Activated CD4-positive, alpha-beta T cell treated with anti-CD3 and anti-CD28 coated beads, Interleukin-2, amount 10 ng/mL, durations not matched to agents 7 days and 5 days (primary cell): ENCODE data around the gene FLRT2. TPM values are rescaled to one million over a fixed set of nuclear protein-coding genes. Genes with fewer than 3 reads are reported as not detected.

Experiments
- CTCF ChIA-PET: fragments of 350-600 bp; sonication (Branson Sonifier 250); formaldehyde crosslinking; loops from one replicate; lab custom pipeline; 2021; ENCODE audit warnings: antibody characterized with exemption; lab: Charles Lee
- POLR2A ChIA-PET: fragments of 350-600 bp; sonication (Branson Sonifier 250); formaldehyde crosslinking; loops from one replicate; lab custom pipeline; 2021; ENCODE audit warnings: antibody characterized with exemption; lab: Charles Lee
- DNase-seq: peaks from one replicate; pipeline ENCODE4 v3.0.0-alpha.2; 2020
- H3K27ac Mint-ChIP-seq: one replicate; pipeline ENCODE4 v1.8.0; 2021; ENCODE audit warnings: mild to moderate bottlenecking, moderate library complexity, mixed read lengths
- H3K27me3 Mint-ChIP-seq: one replicate; pipeline ENCODE4 v1.8.0; 2021; ENCODE audit warnings: mixed read lengths
- H3K36me3 Mint-ChIP-seq: one replicate; pipeline ENCODE4 v1.8.0; 2021; ENCODE audit warnings: low read depth, mixed read lengths
- H3K4me1 Mint-ChIP-seq: one replicate; pipeline ENCODE4 v1.8.0; 2021; ENCODE audit warnings: mixed read lengths
- H3K4me3 Mint-ChIP-seq: one replicate; pipeline ENCODE4 v1.8.0; 2021; ENCODE audit warnings: mild to moderate bottlenecking, moderate library complexity, mixed read lengths
- H3K9me3 Mint-ChIP-seq: one replicate; pipeline ENCODE4 v1.8.0; 2021; ENCODE audit warnings: mixed read lengths
- total RNA-seq, 2 experiments: library from RNA; stranded (reverse); gene quantifications; one replicate each; pipeline ENCODE4 v1.2.3, GENCODE V29; 2021

FLRT2 gene
- total RNA-seq, 2 experiments from 2014 or later: not detected

- Mint-ChIP-seq H3K36me3 (no peaks in the 10 kb centered on the region), H3K27me3 (no peaks in the 10 kb centered on the region), H3K9me3 (no peaks in the 10 kb centered on the region), H3K27ac (no peak overlapping the region), H3K4me3 (no peak overlapping the region), H3K4me1 (no peaks in the 10 kb centered on the region)
- POLR2A ChIA-PET: no interaction called here
- DNase-seq: no peak
- CTCF ChIA-PET: no interaction called here
Measured at GRCh38 chr14:85675957-85676356, 146.0 kb downstream of the FLRT2 start.

- H3K36me3 Mint-ChIP-seq: no peaks in the 10 kb centered on the region
- no peaks in the 10 kb centered on the region for H3K27me3 Mint-ChIP-seq
- H3K4me3 Mint-ChIP-seq: no peak overlapping the region
- POLR2A ChIA-PET: no interaction called here
- H3K27ac Mint-ChIP-seq: no peak overlapping the region
- DNase-seq: no peak
- CTCF ChIA-PET: no interaction called here
- H3K4me1 Mint-ChIP-seq: no peaks in the 10 kb centered on the region
- no peaks in the 10 kb centered on the region for H3K9me3 Mint-ChIP-seq
Measured at GRCh38 chr14:85686908-85687307, 157.0 kb downstream of the FLRT2 start.

- H3K27me3 Mint-ChIP-seq: no peaks in the 10 kb centered on the region
- H3K36me3 Mint-ChIP-seq: no peaks in the 10 kb centered on the region
- no peak overlapping the region for H3K27ac Mint-ChIP-seq
- H3K4me1 Mint-ChIP-seq: no peaks in the 10 kb centered on the region
- no peak overlapping the region for H3K4me3 Mint-ChIP-seq
- no peaks in the 10 kb centered on the region for H3K9me3 Mint-ChIP-seq
- ChIA-PET POLR2A (no interaction called here), CTCF (no interaction called here)
- DNase-seq: no peak
Measured at GRCh38 chr14:85687456-85687855, 157.5 kb downstream of the FLRT2 start.

DNA sequence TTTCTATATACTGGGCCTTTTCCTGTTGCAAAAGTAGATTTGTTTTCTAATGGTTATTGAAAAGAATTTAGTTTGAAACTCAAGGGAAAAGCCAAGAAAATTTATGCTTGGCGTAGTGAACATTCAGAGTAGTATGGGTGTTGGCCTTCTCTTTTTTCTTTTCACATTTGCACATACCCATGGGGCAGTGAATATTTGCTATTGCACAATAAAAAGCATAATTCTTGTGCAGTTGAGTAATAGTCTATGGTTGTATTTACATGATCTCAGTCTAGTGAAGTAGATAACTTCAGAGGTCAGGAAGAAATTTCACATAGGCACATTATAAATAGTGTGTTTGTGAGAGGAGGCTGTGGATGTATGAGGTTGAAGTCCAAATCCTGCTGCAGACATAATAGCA, 158.1 kb downstream of the FLRT2 start:
- Mint-ChIP-seq H3K4me1 (no peaks in the 10 kb centered on the region), H3K27ac (no peak overlapping the region), H3K4me3 (no peak overlapping the region), H3K9me3 (no peaks in the 10 kb centered on the region), H3K36me3 (no peaks in the 10 kb centered on the region), H3K27me3 (no peaks in the 10 kb centered on the region)
- ChIA-PET POLR2A (no interaction called here), CTCF (no interaction called here)
- no peak for DNase-seq

DNA sequence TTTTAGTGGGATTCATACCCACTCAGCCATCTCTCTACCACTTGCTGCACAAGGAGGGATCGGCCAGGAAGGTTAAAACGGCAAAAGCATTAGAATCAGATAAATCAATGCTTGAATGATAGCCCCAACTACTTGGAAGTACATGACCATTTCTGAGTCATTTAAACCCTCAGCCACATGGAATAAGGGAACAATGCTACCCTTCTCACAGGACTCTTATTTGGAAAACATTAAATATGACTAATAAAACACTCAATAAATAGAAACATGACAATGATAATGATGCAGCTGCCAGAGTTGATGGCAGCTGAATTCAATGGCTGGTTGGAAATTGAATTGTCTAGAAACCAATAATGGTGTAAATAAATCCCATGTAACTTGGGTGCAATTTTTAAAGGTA, 165.4 kb downstream of the FLRT2 start:
- POLR2A ChIA-PET: no interaction called here

GRCh38 chr14:85701116-85701515, 171.2 kb downstream of the FLRT2 start:
- POLR2A ChIA-PET: no interaction called here

More for the DNA sequence above, 165.4 kb downstream of the FLRT2 start:
- Mint-ChIP-seq H3K4me1 (no peaks in the 10 kb centered on the region), H3K27ac (no peak overlapping the region), H3K9me3 (no peaks in the 10 kb centered on the region), H3K27me3 (no peaks in the 10 kb centered on the region), H3K36me3 (no peaks in the 10 kb centered on the region), H3K4me3 (no peak overlapping the region)
- DNase-seq: no peak
- CTCF ChIA-PET: no interaction called here

DNA sequence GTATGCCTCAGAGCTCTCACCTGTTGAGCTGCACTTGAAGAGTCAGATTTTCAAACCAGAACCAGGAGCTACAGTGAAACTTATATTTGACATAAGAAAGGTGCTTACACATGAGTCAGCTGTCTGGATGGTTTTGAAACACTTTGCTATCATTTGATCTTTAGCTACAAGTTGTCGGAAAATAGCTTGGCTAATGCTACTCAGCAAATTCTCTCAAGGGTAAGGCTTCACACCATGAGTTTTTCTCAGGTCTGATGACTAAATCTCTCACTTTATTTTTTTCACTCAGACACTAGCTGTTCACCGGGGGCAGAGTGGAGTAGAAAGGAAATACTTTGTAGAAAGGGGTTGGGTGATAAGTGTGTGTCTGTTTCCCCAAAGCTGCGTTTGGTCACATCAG, 171.8 kb downstream of the FLRT2 start:
- Mint-ChIP-seq H3K27ac (no peak overlapping the region), H3K4me1 (no peaks in the 10 kb centered on the region), H3K36me3 (no peaks in the 10 kb centered on the region), H3K27me3 (no peaks in the 10 kb centered on the region), H3K4me3 (no peak overlapping the region), H3K9me3 (no peaks in the 10 kb centered on the region)
- DNase-seq: no peak
- ChIA-PET POLR2A (no interaction called here), CTCF (no interaction called here)

More at GRCh38 chr14:85701116-85701515, 171.2 kb downstream of the FLRT2 start:
- CTCF ChIA-PET: no interaction called here
- DNase-seq: no peak
- Mint-ChIP-seq H3K4me3 (no peak overlapping the region), H3K27me3 (no peaks in the 10 kb centered on the region), H3K27ac (no peak overlapping the region), H3K36me3 (no peaks in the 10 kb centered on the region), H3K4me1 (no peaks in the 10 kb centered on the region), H3K9me3 (no peaks in the 10 kb centered on the region)

- Mint-ChIP-seq H3K36me3 (no peaks in the 10 kb centered on the region), H3K4me1 (no peaks in the 10 kb centered on the region), H3K9me3 (no peaks in the 10 kb centered on the region), H3K27me3 (no peaks in the 10 kb centered on the region), H3K4me3 (no peak overlapping the region), H3K27ac (no peak overlapping the region)
- ChIA-PET POLR2A (no interaction called here), CTCF (no interaction called here)
- DNase-seq: no peak
Measured at GRCh38 chr14:85702191-85702590, 172.2 kb downstream of the FLRT2 start.

GRCh38 chr14:85702997-85703396, 173.1 kb downstream of the FLRT2 start:
- H3K36me3 Mint-ChIP-seq: no peaks in the 10 kb centered on the region
- CTCF ChIA-PET: no interaction called here
- H3K9me3 Mint-ChIP-seq: no peaks in the 10 kb centered on the region
- H3K27ac Mint-ChIP-seq: no peak overlapping the region
- no peaks in the 10 kb centered on the region for H3K4me1 Mint-ChIP-seq
- H3K27me3 Mint-ChIP-seq: no peaks in the 10 kb centered on the region
- DNase-seq: no peak
- H3K4me3 Mint-ChIP-seq: no peak overlapping the region
- POLR2A ChIA-PET: no interaction called here
